DND-41 (cell line): Measurements from ENCODE around the gene SCARF1.

ENCODE experiments used
- ATAC-seq: fragments of 200-7000 bp; cut with Tn5 transposase; 3 replicates; pipeline ENCODE4 v1.9.1; 2021; ENCODE audit warnings: low read depth; ENCODE audit not compliant: insufficient read depth
- DNase-seq: peaks from one replicate; pipeline ENCODE4 v3.0.0-alpha.2; 2020
- H2AFZ ChIP-seq: 2 replicates; pipeline ENCODE4 v1.6.0; 2012; ENCODE audit warnings: low read depth, low read length
- H3K27ac ChIP-seq: 2 replicates; pipeline ENCODE4 v1.5.1; 2012; ENCODE audit warnings: low read length, inconsistent platforms
- H3K27me3 ChIP-seq: fragments of 200-600 bp; sonication (generic); 2 replicates; pipeline ENCODE4 v1.6.0; 2012; ENCODE audit warnings: low read length, mild to moderate bottlenecking, inconsistent platforms; ENCODE audit not compliant: insufficient read depth, poor library complexity
- H3K36me3 ChIP-seq: 2 replicates; pipeline ENCODE4 v1.5.1; 2012; ENCODE audit warnings: low read length, inconsistent platforms; ENCODE audit not compliant: insufficient read depth
- H3K4me1 ChIP-seq: 2 replicates; pipeline ENCODE4 v1.5.1; 2012; ENCODE audit warnings: mild to moderate bottlenecking, low read length; ENCODE audit not compliant: insufficient read depth
- H3K4me2 ChIP-seq: 2 replicates; pipeline ENCODE4 v1.6.0; 2012; ENCODE audit warnings: mild to moderate bottlenecking, moderate library complexity, low read length, inconsistent platforms; ENCODE audit not compliant: insufficient read depth
- H3K4me3 ChIP-seq, 2 experiments: fragments of 200-600 bp in 1 of 2; shearing (Covaris generic) in 1 of 2; 2 replicates each; pipeline ENCODE4 v1.5.1; 2012 to 2016; ENCODE audit warnings: inconsistent platforms in 2 of 2, low read length in 2 of 2, mild to moderate bottlenecking in 2 of 2, low read depth in 1 of 2, moderate library complexity in 1 of 2
- H3K79me2 ChIP-seq: 2 replicates; pipeline ENCODE4 v1.6.0; 2012; ENCODE audit warnings: low read length, inconsistent platforms; ENCODE audit not compliant: insufficient read depth
- H3K9ac ChIP-seq: 2 replicates; pipeline ENCODE4 v1.6.0; 2012; ENCODE audit warnings: low read depth, mild to moderate bottlenecking, inconsistent platforms, low read length, moderate library complexity
- H3K9me3 ChIP-seq: 2 replicates; pipeline ENCODE4 v1.5.1; 2012; ENCODE audit warnings: low read length, moderate library complexity, mild to moderate bottlenecking, inconsistent platforms; ENCODE audit not compliant: insufficient read depth, severe bottlenecking
- H4K20me1 ChIP-seq: 2 replicates; pipeline ENCODE4 v1.6.0; 2012; ENCODE audit warnings: low read length; ENCODE audit not compliant: insufficient read depth
- EZH2 ChIP-seq: IDR thresholded peaks from 3 replicates; pipeline ENCODE4 v1.6.1; 2012; ENCODE audit warnings: borderline replicate concordance, low read depth, mild to moderate bottlenecking, moderate library complexity, low read length, inconsistent platforms; ENCODE audit not compliant: severe bottlenecking
- TF ChIP-seq, protein P1 (sequence below): IDR thresholded peaks from 2 replicates; pipeline ENCODE4 v1.5.1; 2012; ENCODE audit warnings: borderline replicate concordance, low read length, moderate library complexity, mild to moderate bottlenecking; ENCODE audit not compliant: poor library complexity, severe bottlenecking; ENCODE audit errors: extremely low read depth

SCARF1 gene

GRCh38 chr17:1625053-1625452 is 20.5 kb downstream of the SCARF1 start:
- Histone ChIP-seq H3K4me3 (no peak overlapping the region), H3K36me3 (peaks cover 43% of the 10 kb centered on the region), H3K4me2 (0 out of 2 replicates have a peak overlapping the region, but pooled peaks have one; percentile 5), H3K79me2 (peaks cover 68% of the 10 kb centered on the region), H3K9me3 (no peaks in the 10 kb centered on the region), H3K27ac (peak overlapping the region; percentile 40; the same call in 1 of the 2 replicates), H3K4me1 (peaks cover 38% of the 10 kb centered on the region), H3K9ac (no peak overlapping the region), H4K20me1 (no peaks in the 10 kb centered on the region), H3K27me3 (no peaks in the 10 kb centered on the region), H2AFZ (no peak overlapping the region)
- ATAC-seq = no peak
- TF ChIP-seq EZH2 = no peak
- TF ChIP-seq, protein P1, sequence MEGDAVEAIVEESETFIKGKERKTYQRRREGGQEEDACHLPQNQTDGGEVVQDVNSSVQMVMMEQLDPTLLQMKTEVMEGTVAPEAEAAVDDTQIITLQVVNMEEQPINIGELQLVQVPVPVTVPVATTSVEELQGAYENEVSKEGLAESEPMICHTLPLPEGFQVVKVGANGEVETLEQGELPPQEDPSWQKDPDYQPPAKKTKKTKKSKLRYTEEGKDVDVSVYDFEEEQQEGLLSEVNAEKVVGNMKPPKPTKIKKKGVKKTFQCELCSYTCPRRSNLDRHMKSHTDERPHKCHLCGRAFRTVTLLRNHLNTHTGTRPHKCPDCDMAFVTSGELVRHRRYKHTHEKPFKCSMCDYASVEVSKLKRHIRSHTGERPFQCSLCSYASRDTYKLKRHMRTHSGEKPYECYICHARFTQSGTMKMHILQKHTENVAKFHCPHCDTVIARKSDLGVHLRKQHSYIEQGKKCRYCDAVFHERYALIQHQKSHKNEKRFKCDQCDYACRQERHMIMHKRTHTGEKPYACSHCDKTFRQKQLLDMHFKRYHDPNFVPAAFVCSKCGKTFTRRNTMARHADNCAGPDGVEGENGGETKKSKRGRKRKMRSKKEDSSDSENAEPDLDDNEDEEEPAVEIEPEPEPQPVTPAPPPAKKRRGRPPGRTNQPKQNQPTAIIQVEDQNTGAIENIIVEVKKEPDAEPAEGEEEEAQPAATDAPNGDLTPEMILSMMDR = no peak
- DNase-seq = no peak

- Histone ChIP-seq H3K27me3 (no peaks in the 10 kb centered on the region), H3K4me1 (peaks cover 34% of the 10 kb centered on the region), H4K20me1 (no peaks in the 10 kb centered on the region), H3K27ac (peak overlapping the region; percentile 40; the same call in 1 of the 2 replicates), H3K9ac (no peak overlapping the region), H3K4me2 (0 out of 2 replicates have a peak overlapping the region, but pooled peaks have one; percentile 5), H3K36me3 (peaks cover 45% of the 10 kb centered on the region), H2AFZ (no peak overlapping the region), H3K9me3 (no peaks in the 10 kb centered on the region), H3K79me2 (peaks cover 67% of the 10 kb centered on the region), H3K4me3 (no peak overlapping the region)
- ATAC-seq (no peak), DNase-seq (no peak)
- no peak for TF ChIP-seq EZH2
- TF ChIP-seq, protein P1 = no peak
These were observed 20.9 kb downstream of the SCARF1 start for GRCh38 chr17:1624650-1625049.

DNA sequence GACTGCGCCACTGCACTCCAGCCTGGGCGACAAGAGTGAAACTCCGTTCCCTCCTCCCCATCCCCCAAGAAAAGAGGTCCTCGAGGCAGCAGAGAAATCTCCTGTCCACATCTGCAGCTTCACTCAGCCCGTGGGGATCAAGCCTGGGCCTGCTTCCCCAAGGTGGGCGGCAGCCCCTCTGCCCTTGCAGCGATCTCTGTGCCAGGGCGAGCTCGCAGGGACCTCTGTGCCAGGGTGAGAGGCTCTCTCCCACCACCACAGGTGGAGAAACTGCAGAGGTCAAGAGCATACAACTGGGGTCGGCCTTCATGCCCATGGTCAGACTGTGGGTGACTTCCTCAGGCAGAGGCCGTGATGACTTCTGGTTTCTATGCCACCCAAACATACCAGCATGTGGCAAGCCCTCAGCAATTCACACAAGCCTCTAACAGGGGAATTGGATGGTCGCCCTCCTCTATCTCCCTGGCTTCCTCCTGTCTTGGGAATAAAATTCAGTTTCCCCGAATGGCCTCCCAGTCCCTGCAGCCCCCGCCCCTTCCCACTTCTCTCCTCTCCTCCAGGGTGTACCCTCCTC is 22.4 kb downstream of the SCARF1 start:
- TF ChIP-seq, protein P1 = no peak
- no peak for TF ChIP-seq EZH2
- Histone ChIP-seq H3K4me1 (peaks cover 29% of the 10 kb centered on the region), H3K9ac (no peak overlapping the region), H3K79me2 (peaks cover 63% of the 10 kb centered on the region), H3K36me3 (peaks cover 55% of the 10 kb centered on the region), H4K20me1 (no peaks in the 10 kb centered on the region), H3K4me2 (no peak overlapping the region), H3K4me3 (no peak overlapping the region), H3K27me3 (no peaks in the 10 kb centered on the region), H3K9me3 (no peaks in the 10 kb centered on the region), H2AFZ (no peak overlapping the region), H3K27ac (no peak overlapping the region; the same call in 1 of the 2 replicates)
- ATAC-seq (no peak), DNase-seq (no peak)
